ENCODE data around the gene S1PR3.

- TF ChIP-seq CTCF (IDR thresholded peaks at IDR 0.05) (no peak), POLR2A (IDR thresholded peaks at IDR 0.05) (no peak)
Measured at GRCh38 chr9:88952976-88953375, 38.3 kb upstream of the S1PR3 start.
